Caco-2 (cell line): Measurements from ENCODE around the gene FKBP7. TPM values are rescaled to one million over a fixed set of nuclear protein-coding genes. Genes with fewer than 3 reads are reported as not detected.

Source experiments
- BruUV-seq: library from RNA; stranded (reverse); fragments of 400-500 nt; replicated peaks from 2 replicates; lab custom pipeline; 2021; lab: Mats Ljungman, UMichigan
- CTCF ChIA-PET: fragments of 300-600 bp; sonication (Branson Sonifier 250); formaldehyde crosslinking; loops from one replicate; lab custom pipeline; 2022; ENCODE audit warnings: antibody characterized with exemption; lab: Charles Lee
- POLR2A ChIA-PET: fragments of 300-600 bp; sonication (Branson Sonifier 250); formaldehyde crosslinking; loops from one replicate; lab custom pipeline; 2022; ENCODE audit warnings: antibody characterized with exemption; lab: Charles Lee
- DNase-seq, 2 experiments: peaks; one replicate each; pipeline versions ENCODE4 v3.0.0 to v3.0.0-alpha.2; 2020 to 2022
- H3K27me3 ChIP-seq: replicated peaks from 2 replicates; pipeline ENCODE4 v1.6.0; 2011; ENCODE audit warnings: low read length; ENCODE audit not compliant: control insufficient read depth, insufficient read depth
- H3K36me3 ChIP-seq: 2 replicates; pipeline ENCODE4 v1.5.1; 2011; ENCODE audit warnings: low read length; ENCODE audit not compliant: control insufficient read depth, insufficient read depth
- H3K4me1 ChIP-seq: fragments of 250-450 bp; sonication (Bioruptor Pico); 2 replicates; pipeline ENCODE4 v1.5.1; 2020; ENCODE audit warnings: mild to moderate bottlenecking
- H3K4me3 ChIP-seq: 2 replicates; pipeline ENCODE4 v1.5.1; 2011; ENCODE audit warnings: low read depth, mild to moderate bottlenecking, control low read depth, low read length
- H3K9me3 ChIP-seq: fragments of 250-450 bp; sonication (Bioruptor Pico); 2 replicates; pipeline ENCODE4 v1.5.1; 2020; ENCODE audit warnings: mild to moderate bottlenecking, moderate library complexity
- H3K27ac Mint-ChIP-seq: one replicate; pipeline ENCODE4 v1.8.0; 2022; ENCODE audit warnings: mixed read lengths; ENCODE audit not compliant: unreplicated experiment
- H3K27me3 Mint-ChIP-seq: one replicate; pipeline ENCODE4 v1.8.0; 2022; ENCODE audit warnings: mixed read lengths; ENCODE audit not compliant: insufficient read depth, unreplicated experiment
- H3K36me3 Mint-ChIP-seq: one replicate; pipeline ENCODE4 v1.8.0; 2022; ENCODE audit warnings: mild to moderate bottlenecking, mixed read lengths; ENCODE audit not compliant: insufficient read depth, unreplicated experiment
- H3K4me1 Mint-ChIP-seq: one replicate; pipeline ENCODE4 v1.8.0; 2022; ENCODE audit warnings: low read depth, mixed read lengths; ENCODE audit not compliant: unreplicated experiment
- H3K4me3 Mint-ChIP-seq: one replicate; pipeline ENCODE4 v1.8.0; 2022; ENCODE audit warnings: mild to moderate bottlenecking, moderate library complexity, mixed read lengths; ENCODE audit not compliant: unreplicated experiment
- H3K9me3 Mint-ChIP-seq: one replicate; pipeline ENCODE4 v1.8.0; 2022; ENCODE audit warnings: mixed read lengths; ENCODE audit not compliant: unreplicated experiment
- CTCF ChIP-seq, 2 experiments: fragments of 200-600 bp in 1 of 2; IDR thresholded peaks; 1 replicate in 1 of 2; 2 replicates in 1 of 2; pipeline versions ENCODE4 v1.5.1 to v1.8.0; 2011 to 2022; ENCODE audit warnings: antibody characterized with exemption in 1 of 2, control low read depth in 1 of 2, inconsistent platforms in 1 of 2, low read depth in 1 of 2, low read length in 1 of 2, mild to moderate bottlenecking in 1 of 2, moderate library complexity in 1 of 2; ENCODE audit not compliant: insufficient read depth in 1 of 2, severe bottlenecking in 1 of 2, unreplicated experiment in 1 of 2
- intact Hi-C: fragments of 100-400 bp; cut with micrococcal nuclease; formaldehyde crosslinking; loops from one replicate; pipeline ENCODE4 v1.10.0; 2022; ENCODE audit not compliant: unreplicated experiment
- total RNA-seq: library from RNA; stranded (reverse); gene quantifications from 2 replicates; pipeline ENCODE4 v1.2.3, GENCODE V29; 2022

Gene FKBP7
- total RNA-seq, 1 experiment from 2014 or later, result 2.4 TPM

- no peak for DNase-seq
- H3K27me3 Mint-ChIP-seq, result no peaks in the 10 kb centered on the region
- no peak overlapping the region for H3K27ac Mint-ChIP-seq
- no peaks in the 10 kb centered on the region for H3K27me3 ChIP-seq
- ChIA-PET CTCF (no interaction called here), POLR2A (no interaction called here)
- TF ChIP-seq CTCF (IDR thresholded peaks at IDR 0.05; ENCODE audit: insufficient read depth in 1 of 2, low read depth in 1 of 2, low read length in 1 of 2, severe bottlenecking in 1 of 2, unreplicated experiment in 1 of 2), result no peak
- H3K4me1 ChIP-seq, result no peaks in the 10 kb centered on the region
- BruUV-seq, result no TSS peak
- H3K36me3 Mint-ChIP-seq, result peaks cover 34% of the 10 kb centered on the region
- H3K36me3 ChIP-seq, result no peaks in the 10 kb centered on the region; the same call in 1 of the 2 replicates
- H3K9me3 Mint-ChIP-seq, result no peaks in the 10 kb centered on the region
- intact Hi-C loops, result no loop called here
- no peak overlapping the region for H3K4me3 ChIP-seq
- no peaks in the 10 kb centered on the region for H3K4me1 Mint-ChIP-seq
- H3K4me3 Mint-ChIP-seq, result no peak overlapping the region
- H3K9me3 ChIP-seq, result no peaks in the 10 kb centered on the region
Observed at GRCh38 chr2:178498137-178498536, 19.7 kb upstream of the FKBP7 start.

DNA sequence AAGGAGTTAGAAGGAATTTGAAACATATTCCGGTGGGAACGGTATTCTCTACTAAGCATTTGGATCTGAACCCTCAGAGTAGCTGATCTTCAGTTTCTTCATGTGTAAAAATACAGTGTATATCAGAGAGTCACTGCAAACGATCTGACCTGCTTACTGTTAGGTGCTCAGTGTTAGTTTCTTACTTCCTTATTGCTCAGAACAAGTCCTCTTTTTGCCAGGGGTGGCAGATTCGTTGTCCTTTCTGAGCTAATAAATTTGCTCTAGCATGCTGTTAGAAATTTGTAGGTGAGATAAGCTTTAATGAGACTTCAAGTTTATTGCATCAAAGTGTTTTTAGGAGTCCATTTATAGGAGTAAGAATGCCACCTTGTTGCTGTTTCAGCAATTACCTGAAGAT lies 17.6 kb upstream of the FKBP7 start:
- BruUV-seq, result no TSS peak
- Mint-ChIP-seq H3K27me3 (no peaks in the 10 kb centered on the region), H3K4me3 (no peak overlapping the region), H3K9me3 (no peaks in the 10 kb centered on the region), H3K27ac (no peak overlapping the region), H3K4me1 (no peaks in the 10 kb centered on the region), H3K36me3 (peaks cover 31% of the 10 kb centered on the region)
- POLR2A ChIA-PET, result interaction anchor here (1.2 kb wide), 1 partner anchor 45 kb away, joined by 3 read pairs; the partner anchor contains the start of genes PJVK and PRKRA
- no peak for TF ChIP-seq CTCF (IDR thresholded peaks at IDR 0.05; ENCODE audit: insufficient read depth in 1 of 2, low read depth in 1 of 2, low read length in 1 of 2, severe bottlenecking in 1 of 2, unreplicated experiment in 1 of 2)
- no peaks in the 10 kb centered on the region for H3K27me3 ChIP-seq
- DNase-seq, result no peak
- H3K9me3 ChIP-seq, result no peaks in the 10 kb centered on the region
- no peaks in the 10 kb centered on the region for H3K4me1 ChIP-seq
- CTCF ChIA-PET, result no interaction called here
- no peaks in the 10 kb centered on the region; the same call in 1 of the 2 replicates for H3K36me3 ChIP-seq
- intact Hi-C loops, result no loop called here
- no peak overlapping the region for H3K4me3 ChIP-seq

DNA sequence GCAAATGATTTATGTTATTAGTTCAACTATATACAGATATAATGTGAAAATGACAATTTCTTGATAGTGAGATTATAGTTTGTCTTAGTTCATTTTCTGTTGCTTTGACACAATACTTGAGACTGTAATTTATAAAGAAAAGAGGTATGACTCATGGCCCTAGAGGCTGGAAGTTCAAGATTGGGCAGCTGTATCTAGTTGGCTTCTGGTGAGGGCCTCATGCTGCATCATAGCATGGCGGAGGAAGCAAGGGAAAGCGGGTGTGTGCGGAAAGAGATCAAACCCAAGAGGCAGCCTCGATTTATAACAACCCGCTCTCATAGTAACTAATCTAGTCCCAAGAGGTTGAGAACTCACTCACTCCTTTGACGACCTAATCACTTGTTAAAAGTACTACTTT lies 13.2 kb upstream of the FKBP7 start:
- no peak for TF ChIP-seq CTCF (IDR thresholded peaks at IDR 0.05; ENCODE audit: insufficient read depth in 1 of 2, low read depth in 1 of 2, low read length in 1 of 2, severe bottlenecking in 1 of 2, unreplicated experiment in 1 of 2)
- no peak overlapping the region for H3K4me3 Mint-ChIP-seq
- H3K9me3 Mint-ChIP-seq, result no peaks in the 10 kb centered on the region
- H3K36me3 Mint-ChIP-seq, result peaks cover 29% of the 10 kb centered on the region
- H3K4me1 Mint-ChIP-seq, result peaks cover 9% of the 10 kb centered on the region
- no peak for DNase-seq
- ChIA-PET CTCF (no interaction called here), POLR2A (no interaction called here)
- intact Hi-C loops, result no loop called here
- H3K4me3 ChIP-seq, result no peak overlapping the region
- H3K36me3 ChIP-seq, result 0 out of 2 replicates have a peak, but pooled peaks cover 1% of the 10 kb centered on the region
- no TSS peak for BruUV-seq
- H3K27me3 Mint-ChIP-seq, result no peaks in the 10 kb centered on the region
- H3K27ac Mint-ChIP-seq, result no peak overlapping the region
- no peaks in the 10 kb centered on the region for H3K4me1 ChIP-seq
- H3K9me3 ChIP-seq, result no peaks in the 10 kb centered on the region
- H3K27me3 ChIP-seq, result no peaks in the 10 kb centered on the region
